Mesothelial cell of epicardium (in vitro differentiated cells): ENCODE results near the gene BRPF3. TPM values are rescaled to one million over a fixed set of nuclear protein-coding genes. Genes with fewer than 3 reads are reported as not detected.
A peak's percentile ranks its signal among the peaks of the same experiment; 100 is the strongest.

Experiments used
- DNase-seq, 2 experiments: peaks; one replicate each; pipeline ENCODE4 v3.0.0; 2021; ENCODE audit warnings: low spot score in 2 of 2; ENCODE audit not compliant: unreplicated experiment in 2 of 2
- H3K27ac Mint-ChIP-seq: 2 replicates; pipeline ENCODE4 v1.8.0; 2021; ENCODE audit warnings: mixed read lengths
- H3K27me3 Mint-ChIP-seq: 2 replicates; pipeline ENCODE4 v1.8.0; 2021; ENCODE audit warnings: low read depth, mixed read lengths
- H3K36me3 Mint-ChIP-seq: 2 replicates; pipeline ENCODE4 v1.8.0; 2021; ENCODE audit warnings: mixed read lengths
- H3K4me1 Mint-ChIP-seq: 2 replicates; pipeline ENCODE4 v1.8.0; 2021; ENCODE audit warnings: mixed read lengths
- H3K4me3 Mint-ChIP-seq: 2 replicates; pipeline ENCODE4 v1.8.0; 2021; ENCODE audit warnings: mild to moderate bottlenecking, moderate library complexity, mixed read lengths
- H3K9me3 Mint-ChIP-seq: 2 replicates; pipeline ENCODE4 v1.8.0; 2021; ENCODE audit warnings: mixed read lengths
- total RNA-seq: library from RNA; stranded (reverse); gene quantifications from 3 replicates; pipeline ENCODE4 v1.2.1, GENCODE V29; 2021
- TF ChIP-seq, protein P1 (sequence below): fragments of 200-600 bp; sonication (generic); IDR thresholded peaks from one replicate; pipeline ENCODE4 v1.5.0; 2021; ENCODE audit warnings: antibody characterized with exemption; ENCODE audit not compliant: unreplicated experiment

The BRPF3 gene
- total RNA-seq, 1 donor from 2014 or later: 54.1 TPM

DNA sequence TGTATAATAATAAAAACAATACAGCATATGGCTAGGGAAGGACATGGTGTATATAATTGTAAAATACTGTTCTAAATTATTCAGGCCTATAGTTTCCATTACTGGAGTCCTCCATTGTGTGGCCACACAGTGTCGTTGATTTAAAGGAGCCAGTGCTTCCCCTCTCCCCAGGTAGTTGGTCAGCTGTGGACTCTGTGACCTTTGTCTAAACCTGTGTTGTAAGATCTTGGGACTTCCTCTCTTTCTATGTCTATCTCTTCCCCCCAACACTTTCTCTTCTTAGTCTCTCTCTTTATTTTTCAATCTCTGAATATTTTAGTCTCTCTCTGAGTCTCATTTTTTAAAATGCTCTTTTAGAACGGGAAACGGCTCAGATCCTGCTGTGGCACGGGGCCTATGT is 35.6 kb downstream of the BRPF3 start:
- Mint-ChIP-seq H3K27ac (no peak overlapping the region), H3K9me3 (no peaks in the 10 kb centered on the region), H3K4me3 (no peak overlapping the region), H3K4me1 (peaks cover 8% of the 10 kb centered on the region), H3K27me3 (no peaks in the 10 kb centered on the region), H3K36me3 (peaks cover 37% of the 10 kb centered on the region)
- TF ChIP-seq, protein P1, sequence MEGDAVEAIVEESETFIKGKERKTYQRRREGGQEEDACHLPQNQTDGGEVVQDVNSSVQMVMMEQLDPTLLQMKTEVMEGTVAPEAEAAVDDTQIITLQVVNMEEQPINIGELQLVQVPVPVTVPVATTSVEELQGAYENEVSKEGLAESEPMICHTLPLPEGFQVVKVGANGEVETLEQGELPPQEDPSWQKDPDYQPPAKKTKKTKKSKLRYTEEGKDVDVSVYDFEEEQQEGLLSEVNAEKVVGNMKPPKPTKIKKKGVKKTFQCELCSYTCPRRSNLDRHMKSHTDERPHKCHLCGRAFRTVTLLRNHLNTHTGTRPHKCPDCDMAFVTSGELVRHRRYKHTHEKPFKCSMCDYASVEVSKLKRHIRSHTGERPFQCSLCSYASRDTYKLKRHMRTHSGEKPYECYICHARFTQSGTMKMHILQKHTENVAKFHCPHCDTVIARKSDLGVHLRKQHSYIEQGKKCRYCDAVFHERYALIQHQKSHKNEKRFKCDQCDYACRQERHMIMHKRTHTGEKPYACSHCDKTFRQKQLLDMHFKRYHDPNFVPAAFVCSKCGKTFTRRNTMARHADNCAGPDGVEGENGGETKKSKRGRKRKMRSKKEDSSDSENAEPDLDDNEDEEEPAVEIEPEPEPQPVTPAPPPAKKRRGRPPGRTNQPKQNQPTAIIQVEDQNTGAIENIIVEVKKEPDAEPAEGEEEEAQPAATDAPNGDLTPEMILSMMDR: no peak
- no peak for DNase-seq

GRCh38 chr6:36235309-36235708 is 38.8 kb downstream of the BRPF3 start:
- H3K9me3 Mint-ChIP-seq: peaks cover 5% of the 10 kb centered on the region
- H3K4me1 Mint-ChIP-seq: peaks cover 6% of the 10 kb centered on the region

GRCh38 chr6:36235862-36236261 is 39.3 kb downstream of the BRPF3 start:
- no peak for DNase-seq
- TF ChIP-seq, protein P1: no peak
- no peak overlapping the region for H3K27ac Mint-ChIP-seq
- H3K9me3 Mint-ChIP-seq: peaks cover 5% of the 10 kb centered on the region
- H3K27me3 Mint-ChIP-seq: no peaks in the 10 kb centered on the region
- peaks cover 7% of the 10 kb centered on the region for H3K4me1 Mint-ChIP-seq
- H3K4me3 Mint-ChIP-seq: no peak overlapping the region
- H3K36me3 Mint-ChIP-seq: peaks cover 20% of the 10 kb centered on the region

More at GRCh38 chr6:36235309-36235708, 38.8 kb downstream of the BRPF3 start:
- Mint-ChIP-seq H3K36me3 (peaks cover 23% of the 10 kb centered on the region), H3K4me3 (no peak overlapping the region), H3K27me3 (no peaks in the 10 kb centered on the region), H3K27ac (no peak overlapping the region)
- TF ChIP-seq, protein P1: no peak
- no peak for DNase-seq

GRCh38 chr6:36239774-36240173 is 43.2 kb downstream of the BRPF3 start:
- Mint-ChIP-seq H3K36me3 (peaks cover 3% of the 10 kb centered on the region), H3K27ac (no peak overlapping the region), H3K4me3 (no peak overlapping the region), H3K27me3 (no peaks in the 10 kb centered on the region), H3K9me3 (peaks cover 5% of the 10 kb centered on the region), H3K4me1 (peaks cover 17% of the 10 kb centered on the region)
- DNase-seq: no peak
- TF ChIP-seq, protein P1: no peak

DNA sequence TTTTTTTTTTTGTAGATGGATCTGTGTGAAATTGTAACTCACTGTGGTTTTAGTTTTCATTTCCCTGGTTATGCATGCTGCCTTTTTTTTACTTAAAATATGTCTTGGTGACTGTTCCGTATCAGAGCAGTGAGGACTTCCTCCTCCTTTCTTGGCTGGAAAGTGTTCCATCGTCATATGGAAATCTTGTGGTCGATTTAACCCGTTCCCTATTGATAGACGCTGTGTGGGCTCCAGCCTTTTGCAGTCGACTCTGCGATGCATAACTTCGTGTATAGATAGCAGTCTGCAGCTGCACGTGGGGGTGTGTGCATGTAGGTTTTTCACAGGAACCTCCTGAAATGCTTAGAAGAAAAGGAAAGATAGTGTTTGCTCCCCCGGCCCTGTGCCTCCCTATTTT is 45.2 kb downstream of the BRPF3 start:
- TF ChIP-seq, protein P1: no peak
- H3K4me1 Mint-ChIP-seq: peaks cover 34% of the 10 kb centered on the region
- peak overlapping the region; percentile 85 for H3K27ac Mint-ChIP-seq
- H3K4me3 Mint-ChIP-seq: no peak overlapping the region
- DNase-seq: no peak
- no peaks in the 10 kb centered on the region for H3K27me3 Mint-ChIP-seq
- peaks cover 5% of the 10 kb centered on the region for H3K9me3 Mint-ChIP-seq
- H3K36me3 Mint-ChIP-seq: peaks cover 3% of the 10 kb centered on the region

DNA sequence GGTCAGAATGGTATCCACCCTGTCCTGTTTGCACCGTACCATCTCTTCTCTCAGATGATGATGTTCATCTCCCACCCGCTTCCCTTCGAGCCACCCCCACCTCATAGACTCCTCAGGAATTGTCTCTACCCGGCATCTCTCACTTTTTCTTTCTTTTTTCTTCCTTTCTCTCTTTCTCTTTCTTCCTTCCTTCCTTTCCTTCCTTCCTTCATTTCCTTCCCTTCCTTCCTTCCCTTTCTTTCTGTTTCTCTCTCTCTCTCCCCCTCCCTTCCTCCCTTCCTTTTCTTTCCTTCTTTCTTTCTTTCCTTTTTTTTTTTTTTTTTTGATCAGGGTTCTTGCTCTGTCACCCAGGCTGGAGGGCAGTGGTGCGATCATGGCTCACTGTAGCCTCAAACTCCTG is 45.6 kb downstream of the BRPF3 start:
- no peaks in the 10 kb centered on the region for H3K27me3 Mint-ChIP-seq
- no peak overlapping the region for H3K4me3 Mint-ChIP-seq
- H3K9me3 Mint-ChIP-seq: peaks cover 5% of the 10 kb centered on the region
- TF ChIP-seq, protein P1: no peak
- H3K36me3 Mint-ChIP-seq: peaks cover 3% of the 10 kb centered on the region
- no peak for DNase-seq
- peak overlapping the region; percentile 85 for H3K27ac Mint-ChIP-seq
- H3K4me1 Mint-ChIP-seq: peaks cover 38% of the 10 kb centered on the region
